ENCODE results near the gene JADE1.
A peak's percentile ranks its signal among the peaks of the same experiment; 100 is the strongest.

The JADE1 gene

GRCh38 chr4:128819082-128819742 is 9.7 kb downstream of the JADE1 start:
- no peak for TF ChIP-seq ZNF274 (IDR thresholded peaks at IDR 0.05; ENCODE audit: low read depth, low read length)
- no peak overlapping the region for H3K4me3 ChIP-seq (ENCODE audit: low read length)

GRCh38 chr4:128820671-128821070 is 11.2 kb downstream of the JADE1 start:
- no peak overlapping the region for H3K4me3 ChIP-seq (ENCODE audit: low read length)
- no peak for TF ChIP-seq ZNF274 (IDR thresholded peaks at IDR 0.05; ENCODE audit: low read depth, low read length)

- H3K4me3 ChIP-seq (ENCODE audit: low read length) = no peak overlapping the region
- no peak for TF ChIP-seq ZNF274 (IDR thresholded peaks at IDR 0.05; ENCODE audit: low read depth, low read length)
Observed at GRCh38 chr4:128821151-128821550, 11.7 kb downstream of the JADE1 start.

GRCh38 chr4:128823025-128823661 is 13.6 kb downstream of the JADE1 start:
- no peak for TF ChIP-seq ZNF274 (IDR thresholded peaks at IDR 0.05; ENCODE audit: low read depth, low read length)
- H3K4me3 ChIP-seq (ENCODE audit: low read length) = no peak overlapping the region

- H3K4me3 ChIP-seq (ENCODE audit: low read length) = no peak overlapping the region
- TF ChIP-seq ZNF274 (IDR thresholded peaks at IDR 0.05; ENCODE audit: low read depth, low read length) = no peak
Observed at GRCh38 chr4:128825226-128825625, 15.7 kb downstream of the JADE1 start.

GRCh38 chr4:128827296-128827695 is 17.8 kb downstream of the JADE1 start:
- H3K4me3 ChIP-seq (ENCODE audit: low read length) = no peak overlapping the region
- no peak for TF ChIP-seq ZNF274 (IDR thresholded peaks at IDR 0.05; ENCODE audit: low read depth, low read length)

GRCh38 chr4:128830906-128831503 is 21.5 kb downstream of the JADE1 start:
- TF ChIP-seq ZNF274 (IDR thresholded peaks at IDR 0.05; ENCODE audit: low read depth, low read length) = no peak
- H3K4me3 ChIP-seq (ENCODE audit: low read length) = peak overlapping the region; percentile 54; the same call in 1 of the 2 replicates

- peak overlapping the region; percentile 54; the same call in 1 of the 2 replicates for H3K4me3 ChIP-seq (ENCODE audit: low read length)
- no peak for TF ChIP-seq ZNF274 (IDR thresholded peaks at IDR 0.05; ENCODE audit: low read depth, low read length)
Observed at GRCh38 chr4:128831531-128832242, 22.2 kb downstream of the JADE1 start.

GRCh38 chr4:128832243-128832625 is 22.7 kb downstream of the JADE1 start:
- H3K4me3 ChIP-seq (ENCODE audit: low read length) = peak overlapping the region; percentile 5; the same call in 1 of the 2 replicates
- no peak for TF ChIP-seq ZNF274 (IDR thresholded peaks at IDR 0.05; ENCODE audit: low read depth, low read length)

GRCh38 chr4:128835498-128836222 is 26.2 kb downstream of the JADE1 start:
- H3K4me3 ChIP-seq (ENCODE audit: low read length) = no peak overlapping the region
- no peak for TF ChIP-seq ZNF274 (IDR thresholded peaks at IDR 0.05; ENCODE audit: low read depth, low read length)

- no peak for TF ChIP-seq ZNF274 (IDR thresholded peaks at IDR 0.05; ENCODE audit: low read depth, low read length)
- H3K4me3 ChIP-seq (ENCODE audit: low read length) = no peak overlapping the region
Observed at GRCh38 chr4:128837198-128837597, 27.7 kb downstream of the JADE1 start.

GRCh38 chr4:128837679-128838078 is 28.2 kb downstream of the JADE1 start:
- no peak overlapping the region for H3K4me3 ChIP-seq (ENCODE audit: low read length)
- TF ChIP-seq ZNF274 (IDR thresholded peaks at IDR 0.05; ENCODE audit: low read depth, low read length) = no peak

GRCh38 chr4:128840711-128841318 is 31.3 kb downstream of the JADE1 start:
- TF ChIP-seq ZNF274 (IDR thresholded peaks at IDR 0.05; ENCODE audit: low read depth, low read length) = no peak
- H3K4me3 ChIP-seq (ENCODE audit: low read length) = no peak overlapping the region
